Measurements from ENCODE around the gene CCND3.
"Not testable (repeated sequence)": the region's sequence is repeated elsewhere in the genome, so short reads cannot be mapped to it uniquely, and the experiment has no call there.

The CCND3 gene

DNA sequence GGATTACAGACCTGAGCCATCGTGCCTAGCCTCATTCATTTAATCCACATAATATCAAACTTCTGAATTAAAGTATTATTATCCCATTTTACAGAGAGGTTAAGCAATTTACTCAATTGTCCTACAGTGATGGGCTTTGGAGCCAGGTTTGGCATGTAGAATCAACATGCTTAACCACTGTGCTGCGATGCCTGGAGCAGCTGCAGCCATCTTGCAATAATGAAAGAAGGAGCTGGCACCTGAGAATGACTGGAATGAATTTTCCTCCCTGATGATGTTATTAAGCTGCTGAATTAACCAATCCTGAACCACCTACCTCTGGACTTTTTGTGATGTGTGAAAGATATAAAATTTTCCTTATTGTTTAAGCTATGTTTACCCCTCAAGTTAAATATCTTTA lies 13.1 kb upstream of the CCND3 start:
- TF ChIP-seq, protein P1, sequence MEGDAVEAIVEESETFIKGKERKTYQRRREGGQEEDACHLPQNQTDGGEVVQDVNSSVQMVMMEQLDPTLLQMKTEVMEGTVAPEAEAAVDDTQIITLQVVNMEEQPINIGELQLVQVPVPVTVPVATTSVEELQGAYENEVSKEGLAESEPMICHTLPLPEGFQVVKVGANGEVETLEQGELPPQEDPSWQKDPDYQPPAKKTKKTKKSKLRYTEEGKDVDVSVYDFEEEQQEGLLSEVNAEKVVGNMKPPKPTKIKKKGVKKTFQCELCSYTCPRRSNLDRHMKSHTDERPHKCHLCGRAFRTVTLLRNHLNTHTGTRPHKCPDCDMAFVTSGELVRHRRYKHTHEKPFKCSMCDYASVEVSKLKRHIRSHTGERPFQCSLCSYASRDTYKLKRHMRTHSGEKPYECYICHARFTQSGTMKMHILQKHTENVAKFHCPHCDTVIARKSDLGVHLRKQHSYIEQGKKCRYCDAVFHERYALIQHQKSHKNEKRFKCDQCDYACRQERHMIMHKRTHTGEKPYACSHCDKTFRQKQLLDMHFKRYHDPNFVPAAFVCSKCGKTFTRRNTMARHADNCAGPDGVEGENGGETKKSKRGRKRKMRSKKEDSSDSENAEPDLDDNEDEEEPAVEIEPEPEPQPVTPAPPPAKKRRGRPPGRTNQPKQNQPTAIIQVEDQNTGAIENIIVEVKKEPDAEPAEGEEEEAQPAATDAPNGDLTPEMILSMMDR (IDR thresholded peaks at IDR 0.05; ENCODE audit: control extremely low read depth, extremely low read depth, low read depth, missing control alignments), result no peak
- no peak for DNase-seq (ENCODE audit: extremely low spot score)
- ChIA-PET CTCF (interaction anchor here (1.0 kb wide), 1 partner anchor 19 kb away, joined by 4 read pairs; no protein-coding TSS in a partner anchor), POLR2A (no interaction called here)

DNA sequence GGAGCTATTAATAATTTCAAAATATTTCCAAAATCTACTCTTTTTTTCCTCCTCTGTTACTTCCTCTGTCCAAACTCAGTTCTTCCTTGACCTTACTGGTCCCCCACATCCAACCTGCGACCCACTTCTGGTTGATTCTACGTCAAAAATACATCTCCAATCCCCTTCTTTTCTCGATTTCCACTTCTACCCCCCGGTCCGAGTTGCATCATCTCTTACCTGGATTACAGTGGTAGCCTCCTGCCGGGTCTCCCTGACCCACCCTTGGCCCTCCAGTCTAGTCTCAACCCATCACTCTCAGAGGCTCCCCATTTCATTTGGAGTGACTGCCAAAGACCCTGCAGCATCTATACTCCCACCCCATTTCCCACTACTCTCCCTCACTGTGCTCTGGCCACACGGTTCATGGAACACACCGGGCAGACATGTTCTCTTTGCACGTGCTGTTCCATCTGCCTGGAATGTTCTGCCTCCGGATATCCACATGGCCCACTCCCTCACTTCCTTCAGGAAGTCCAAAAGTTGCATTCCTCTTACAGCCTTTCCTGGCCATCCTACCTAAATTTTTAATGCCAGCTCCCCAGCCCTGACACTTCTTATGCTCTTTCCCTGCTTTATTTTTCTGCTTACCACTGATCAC lies 6.1 kb upstream of the CCND3 start:
- DNase-seq (ENCODE audit: extremely low spot score), result no peak
- CTCF ChIA-PET, result no interaction called here
- TF ChIP-seq, protein P1 (IDR thresholded peaks at IDR 0.05; ENCODE audit: control extremely low read depth, extremely low read depth, low read depth, missing control alignments), result no peak
- POLR2A ChIA-PET, result no interaction called here

DNA sequence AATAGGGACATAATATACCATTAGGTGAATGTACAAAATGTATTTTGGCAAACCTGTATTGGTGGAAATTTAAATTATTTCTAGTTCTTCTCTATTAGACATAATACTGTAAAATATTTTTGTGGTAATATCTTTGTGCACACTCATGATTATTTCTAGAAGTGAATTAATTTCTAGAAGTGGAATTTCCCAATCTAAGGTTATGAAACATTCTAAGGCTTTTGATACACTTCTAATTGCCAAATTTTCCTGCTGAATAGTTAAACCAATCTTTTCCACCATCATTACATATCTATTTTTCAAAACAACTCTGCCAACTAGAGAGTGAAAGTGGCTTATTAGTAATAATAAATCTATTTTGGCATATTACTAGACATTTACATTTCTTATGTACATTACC lies 1.8 kb upstream of the CCND3 start:
- CTCF ChIA-PET, result interaction anchor here (0.7 to 2.0 kb wide), 3 partner anchors 101 to 395 kb away, joined by 3 to 6 read pairs (median 3); no protein-coding TSS in a partner anchor
- no peak for DNase-seq (ENCODE audit: extremely low spot score)
- TF ChIP-seq, protein P1 (IDR thresholded peaks at IDR 0.05; ENCODE audit: control extremely low read depth, extremely low read depth, low read depth, missing control alignments), result no peak
- POLR2A ChIA-PET, result no interaction called here

DNA sequence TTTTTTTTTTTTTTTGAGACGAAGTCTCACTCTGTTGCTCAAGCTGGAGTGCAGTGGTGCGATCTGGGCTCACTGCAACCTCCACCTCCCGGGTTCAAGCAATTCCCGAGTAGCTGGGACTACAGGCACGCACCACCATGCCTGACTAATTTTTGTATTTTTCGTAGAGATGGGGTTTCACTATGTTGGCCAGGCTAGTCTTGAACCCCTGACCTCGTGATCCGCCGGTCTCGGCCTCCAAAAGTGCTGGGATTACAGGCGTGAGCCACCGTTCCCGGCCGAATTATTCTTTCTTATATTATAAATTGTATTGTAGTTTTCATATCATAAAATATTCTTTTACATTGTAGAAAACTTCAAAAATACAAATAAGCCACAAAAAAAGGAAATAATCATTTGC lies 1.3 kb upstream of the CCND3 start:
- CTCF ChIA-PET, result interaction anchor here (1.2 to 2.1 kb wide), 4 partner anchors 22 to 156 kb away, joined by 3 to 12 read pairs (median 7); partner anchors contain the start of genes BYSL, MED20 and TOMM6
- POLR2A ChIA-PET; DNase-seq (ENCODE audit: extremely low spot score): not testable (repeated sequence)

DNA sequence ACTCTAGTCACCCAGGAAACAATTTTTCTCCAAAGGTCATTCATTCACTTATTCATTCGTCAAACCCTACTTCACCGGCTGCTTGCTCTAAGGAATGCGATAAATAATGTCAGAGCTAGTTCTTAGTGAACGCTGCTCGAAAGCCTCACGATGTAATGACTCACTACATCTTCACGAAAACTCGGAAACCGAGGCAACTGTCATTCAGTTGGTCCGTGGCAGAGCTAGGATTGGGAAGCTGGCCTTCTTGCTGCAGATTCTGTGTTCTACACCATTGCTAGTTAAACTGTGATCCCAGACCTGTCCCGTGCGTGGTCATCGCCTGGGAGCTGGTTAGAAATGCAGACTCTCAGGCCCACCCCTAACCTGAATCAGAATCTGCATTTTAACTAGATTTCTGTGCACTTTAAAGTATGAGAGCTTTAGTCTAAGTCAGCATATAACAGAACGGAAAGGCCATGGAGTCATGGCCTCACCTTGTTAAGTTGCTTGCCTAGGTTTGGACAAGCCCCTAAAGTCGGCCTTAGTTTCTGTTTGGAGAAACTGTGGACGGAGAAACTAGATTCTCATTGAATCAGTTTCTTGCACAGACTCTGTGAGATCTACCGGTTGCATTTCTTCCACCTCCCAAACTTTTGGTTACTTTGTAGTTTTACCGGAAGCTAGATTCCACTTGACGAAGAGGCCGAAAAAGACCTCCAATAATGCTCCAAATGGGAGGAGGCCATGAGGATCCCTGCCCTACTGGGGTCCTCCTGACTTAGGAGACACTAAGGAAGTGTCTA lies 651 bp upstream of the CCND3 start:
- CTCF ChIA-PET, result interaction anchor here (0.8 to 2.1 kb wide), 6 partner anchors 10 to 155 kb away, joined by 3 to 12 read pairs (median 6); partner anchors contain the start of genes BYSL, MED20 and TOMM6
- DNase-seq (ENCODE audit: extremely low spot score), result no peak
- POLR2A ChIA-PET, result no interaction called here
- TF ChIP-seq, protein P1 (IDR thresholded peaks at IDR 0.05; ENCODE audit: control extremely low read depth, extremely low read depth, low read depth, missing control alignments), result no peak

DNA sequence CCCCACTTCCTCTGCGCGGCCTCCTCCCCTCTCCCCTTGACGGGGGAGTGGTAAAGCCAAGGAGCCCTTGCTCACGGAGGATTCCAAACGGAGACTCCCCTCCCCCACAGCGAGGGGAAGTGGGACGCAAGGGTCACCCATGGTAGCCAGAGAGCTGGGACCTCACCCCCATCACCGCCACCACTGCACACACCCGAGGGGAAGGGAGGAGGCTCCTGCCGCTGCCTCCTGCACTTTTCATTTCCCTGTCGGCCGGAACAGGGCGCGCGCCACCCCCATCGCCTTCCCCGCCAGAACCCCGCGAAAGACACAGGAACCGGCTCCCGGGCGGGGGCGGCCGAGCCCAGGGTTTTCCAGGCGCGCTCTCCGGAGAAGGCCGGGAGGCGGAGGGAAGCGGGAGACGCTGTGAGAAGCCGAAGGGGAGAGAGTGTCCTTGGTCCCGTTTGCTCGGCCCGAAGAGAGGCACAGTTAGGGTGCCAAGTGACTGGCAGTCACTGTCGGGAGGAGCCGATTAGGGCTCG lies 789 bp downstream of the CCND3 start:
- POLR2A ChIA-PET, result no interaction called here
- CTCF ChIA-PET, result interaction anchor here (2.1 to 6.8 kb wide), 5 partner anchors 12 to 154 kb away, joined by 12 to 57 read pairs (median 42); partner anchors contain the start of genes BYSL, MED20 and TOMM6
- TF ChIP-seq, protein P1 (IDR thresholded peaks at IDR 0.05; ENCODE audit: control extremely low read depth, extremely low read depth, low read depth, missing control alignments), result no peak
- DNase-seq (ENCODE audit: extremely low spot score), result peak; percentile 40
